Endothelial cell of hepatic sinusoid (primary cell): ENCODE data around the gene FNBP1.
"Not testable (repeated sequence)": the region's sequence is repeated elsewhere in the genome, so short reads cannot be mapped to it uniquely, and the experiment has no call there.

Experiments
- in situ Hi-C: cut with HindIII; loops from 2 replicates; pipeline ENCODE4 v1.10.0; 2017; ENCODE audit warnings: low sequenced_read_pairs

The FNBP1 gene

DNA sequence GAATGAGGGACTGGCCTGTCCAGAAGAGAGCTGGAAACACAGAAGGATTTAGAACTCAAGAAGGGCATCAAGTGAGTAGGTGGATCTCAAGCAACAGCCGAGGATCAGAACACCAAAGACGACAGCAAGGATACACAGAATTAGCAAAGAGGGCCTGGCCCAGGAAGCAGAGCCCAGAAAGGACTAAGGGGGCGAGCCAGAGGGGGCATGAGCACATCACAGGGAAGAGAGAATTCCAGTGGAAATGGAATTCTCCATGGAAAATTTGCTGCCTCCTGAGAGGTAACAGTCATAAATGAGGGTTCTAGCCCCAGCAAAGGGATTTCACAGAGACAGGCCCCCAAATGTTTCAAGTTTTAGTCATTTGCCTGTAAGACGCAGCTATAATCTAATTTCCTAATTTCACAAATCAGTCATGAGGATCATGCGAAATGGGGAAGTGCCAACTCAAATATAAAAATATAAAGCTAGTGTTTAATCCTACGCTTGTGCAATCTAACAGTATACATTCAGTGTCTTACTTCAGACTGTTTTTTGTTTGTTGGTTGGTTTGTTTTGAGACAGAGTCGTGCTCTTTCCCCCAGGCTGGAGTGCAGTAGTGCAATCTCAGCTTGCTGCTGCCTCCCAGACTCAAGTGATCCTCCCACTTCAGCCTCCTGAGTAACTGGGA, 46.7 kb downstream of the FNBP1 start:
- in situ Hi-C loops = no loop called here

DNA sequence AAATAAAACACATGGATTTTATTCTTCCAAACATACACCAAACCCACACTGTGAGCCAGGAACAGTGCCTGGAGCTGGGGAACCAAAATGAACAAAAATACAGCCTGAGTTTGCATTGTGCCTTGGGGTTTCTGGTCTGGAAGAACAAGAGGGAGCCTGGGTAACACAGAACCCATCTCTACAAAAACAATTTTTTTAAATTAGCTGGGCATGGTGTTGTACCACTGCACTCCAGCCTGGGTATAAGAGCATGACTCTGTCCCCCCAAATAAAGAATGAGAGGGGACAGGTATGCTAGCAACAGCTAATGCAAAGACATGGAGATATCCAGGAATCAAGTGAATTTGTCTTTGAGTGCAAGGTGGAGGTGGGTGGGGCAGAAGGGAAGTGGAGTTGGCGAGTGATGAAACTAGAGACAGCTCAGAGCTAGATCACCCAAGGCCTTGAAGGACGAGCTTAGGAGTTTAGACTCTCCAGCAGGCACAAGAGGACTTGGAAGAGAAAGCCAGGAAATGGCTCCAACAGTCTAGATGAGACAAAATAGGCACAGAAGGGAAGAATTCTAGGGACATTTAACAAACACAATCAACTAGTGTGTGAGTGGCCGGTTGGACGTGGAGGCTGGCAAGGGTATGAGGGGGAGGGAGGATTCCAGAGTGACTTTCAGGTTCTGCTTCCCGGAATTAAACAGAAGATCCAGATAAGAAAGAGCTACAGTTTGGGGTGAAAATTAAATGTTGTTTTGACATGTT, 47.4 kb downstream of the FNBP1 start:
- in situ Hi-C loops = no loop called here

DNA sequence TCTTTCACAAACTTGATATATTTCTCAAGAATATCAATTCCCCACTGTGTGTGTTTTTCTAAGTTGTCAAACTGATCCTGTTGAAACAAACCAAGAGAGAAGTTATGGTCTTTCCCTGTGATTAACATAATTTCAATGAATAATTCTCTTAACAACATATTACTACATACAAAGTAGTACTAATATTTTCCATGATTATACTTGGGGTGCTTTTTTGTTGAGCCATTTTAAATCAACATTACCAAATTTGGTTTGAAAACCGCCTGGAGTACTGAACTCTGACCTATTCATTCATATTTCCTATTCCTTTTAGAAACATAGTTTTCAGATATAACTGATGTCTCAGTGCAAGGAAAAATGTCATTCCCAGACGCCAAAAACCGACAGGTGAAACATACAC, 48.1 kb downstream of the FNBP1 start:
- in situ Hi-C loops = loop anchor here (5.0 kb wide), 1 partner anchor 57 kb away; the partner anchor contains the start of gene GPR107

DNA sequence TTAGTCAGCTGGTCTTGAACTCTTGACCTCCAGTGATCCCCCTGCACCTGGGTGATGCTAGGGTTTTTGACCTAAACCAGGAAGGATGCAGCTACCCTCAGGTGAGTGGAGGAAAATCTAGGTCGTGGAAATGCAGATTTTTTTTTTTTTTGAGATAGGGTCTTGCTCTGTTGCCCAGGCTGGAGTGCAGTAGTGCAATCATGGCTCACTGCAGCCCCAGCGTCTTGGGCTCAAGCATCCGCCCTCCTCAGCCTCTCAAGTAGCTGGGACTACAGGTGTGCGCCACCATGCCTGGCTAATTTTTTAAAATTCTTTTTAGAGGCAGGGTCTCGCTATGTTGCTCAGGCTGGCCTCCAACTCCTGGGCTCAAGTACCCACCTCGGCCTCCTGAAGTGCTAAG, 51.9 kb downstream of the FNBP1 start:
- in situ Hi-C loops = loop anchor here (5.0 kb wide), 1 partner anchor 61 kb away; the partner anchor contains the start of gene GPR107

DNA sequence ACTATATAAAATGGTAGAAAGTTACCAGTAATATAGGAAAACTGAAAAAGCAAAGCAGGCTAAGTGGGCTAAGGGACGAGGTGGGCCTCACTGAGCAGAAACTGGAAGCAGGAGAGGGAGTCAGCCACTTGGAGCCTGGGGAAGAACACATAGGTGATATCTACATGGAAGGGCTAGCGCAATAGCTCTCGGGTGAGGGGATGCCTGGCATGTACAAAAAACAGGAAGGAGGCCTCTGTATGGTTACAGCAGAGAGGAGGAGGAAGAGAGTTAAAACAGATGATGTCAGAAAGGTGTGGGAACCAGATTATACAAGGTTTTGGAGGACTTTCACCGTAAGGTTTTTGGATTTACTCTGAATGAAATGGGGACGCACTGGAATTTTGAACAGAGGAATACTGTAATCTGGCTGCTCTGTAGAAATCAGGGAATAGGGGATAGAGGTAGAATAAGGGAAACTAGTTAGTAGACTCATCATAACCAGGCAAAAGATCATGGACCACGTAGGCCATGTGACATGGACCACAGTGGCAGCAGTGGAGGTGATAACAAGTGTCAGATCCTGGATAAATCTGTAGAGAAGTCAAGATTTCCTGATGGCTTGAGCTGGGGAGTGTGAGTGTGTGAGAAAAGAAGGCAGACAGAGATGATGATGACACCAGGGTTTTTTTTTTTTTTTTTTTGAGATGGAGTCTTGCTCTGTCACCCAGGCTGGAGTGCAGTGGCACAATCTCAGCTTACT, 52.5 kb downstream of the FNBP1 start:
- in situ Hi-C loops = loop anchor here (5.0 kb wide), 1 partner anchor 62 kb away; the partner anchor contains the start of gene GPR107

DNA sequence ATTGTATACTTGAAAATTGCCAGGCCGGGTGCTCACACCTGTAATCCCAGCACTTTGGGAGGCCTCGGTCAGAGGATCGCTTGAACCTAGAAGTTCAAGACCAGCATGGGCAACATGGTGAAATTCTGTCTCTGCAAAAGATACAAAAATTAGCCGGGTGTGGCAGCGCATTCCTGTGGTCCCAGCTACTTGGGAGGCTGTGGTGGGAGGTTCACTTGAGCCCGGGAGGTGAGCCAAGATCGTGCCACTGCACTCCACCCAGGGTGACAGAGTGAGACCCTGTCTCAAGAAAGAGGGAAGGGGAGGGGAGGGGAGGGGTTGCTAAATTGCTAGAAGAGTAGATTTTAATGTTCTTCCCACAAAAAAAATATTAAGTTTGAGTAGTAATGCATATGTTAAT, 53.2 kb downstream of the FNBP1 start:
- in situ Hi-C loops = loop anchor here (5.0 kb wide), 1 partner anchor 63 kb away; the partner anchor contains the start of gene GPR107

DNA sequence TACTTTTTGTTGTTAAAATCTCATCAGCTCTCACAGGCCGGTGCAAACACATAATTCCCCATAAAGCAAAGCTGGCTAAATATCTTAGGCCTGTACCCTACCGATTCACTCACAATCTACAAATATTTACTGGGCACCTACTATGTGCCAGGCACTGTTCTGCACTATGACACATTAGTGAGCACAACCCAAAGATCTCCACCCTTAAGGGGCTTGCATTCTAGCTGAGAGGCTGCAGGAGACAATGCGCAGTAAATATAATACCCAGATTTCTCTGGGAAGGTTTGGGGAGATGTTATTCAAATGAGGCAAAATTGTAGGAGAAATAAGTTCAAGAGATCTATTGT, 53.7 kb downstream of the FNBP1 start:
- in situ Hi-C loops = no loop called here

DNA sequence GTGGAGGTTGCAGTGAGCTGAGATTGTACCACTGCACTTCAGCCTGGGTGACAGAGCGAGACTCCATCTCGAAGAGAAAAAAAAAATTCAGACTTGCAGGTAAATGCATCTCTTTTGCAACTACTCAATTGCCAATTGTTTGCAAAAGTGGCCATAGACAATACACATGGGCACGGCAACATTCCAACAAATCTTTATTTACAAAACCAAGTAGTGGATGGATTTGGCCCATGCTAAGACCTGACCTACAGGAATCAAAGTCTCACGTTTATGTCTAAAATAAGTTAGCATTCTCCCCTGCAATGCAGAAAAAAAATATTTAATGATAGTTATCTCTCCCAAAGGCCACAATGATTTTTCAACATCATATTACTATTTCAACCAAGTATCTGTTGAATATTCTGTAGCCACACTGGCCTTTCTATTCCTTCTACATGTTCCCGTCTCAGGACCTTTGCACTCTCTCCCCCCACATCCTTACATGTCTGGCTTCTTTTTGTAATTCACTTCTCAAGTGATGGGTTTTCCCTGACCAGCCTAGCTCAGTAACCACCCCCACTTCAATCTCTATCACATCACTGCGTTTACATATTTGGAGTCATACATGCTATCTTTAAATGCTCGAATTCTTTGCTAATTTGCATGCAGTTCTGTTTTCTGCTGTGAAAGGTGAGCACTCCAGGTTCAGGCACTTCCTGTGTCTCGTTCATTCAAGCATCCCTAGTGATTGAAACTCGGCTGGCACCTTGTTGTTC, 54.2 kb downstream of the FNBP1 start:
- in situ Hi-C loops = no loop called here

DNA sequence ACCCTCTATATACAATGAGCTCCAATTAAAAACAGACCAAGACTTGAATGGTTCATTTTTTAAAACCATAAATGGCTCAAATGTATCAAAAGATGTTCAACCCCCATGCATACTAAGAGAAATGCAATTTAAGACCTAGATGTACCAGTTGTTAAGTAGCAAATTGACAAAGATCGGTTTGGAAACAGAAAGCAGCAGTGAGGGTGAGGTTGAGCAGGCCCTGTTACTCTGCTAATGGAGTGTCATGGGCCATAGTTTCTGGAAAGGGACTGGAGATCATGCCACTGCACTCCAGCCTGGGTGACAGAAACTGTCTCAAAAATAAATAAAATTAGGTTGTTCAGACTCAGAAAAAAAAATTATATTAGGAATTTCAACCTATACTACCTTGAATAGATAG, 55.0 kb downstream of the FNBP1 start:
- in situ Hi-C loops = no loop called here

DNA sequence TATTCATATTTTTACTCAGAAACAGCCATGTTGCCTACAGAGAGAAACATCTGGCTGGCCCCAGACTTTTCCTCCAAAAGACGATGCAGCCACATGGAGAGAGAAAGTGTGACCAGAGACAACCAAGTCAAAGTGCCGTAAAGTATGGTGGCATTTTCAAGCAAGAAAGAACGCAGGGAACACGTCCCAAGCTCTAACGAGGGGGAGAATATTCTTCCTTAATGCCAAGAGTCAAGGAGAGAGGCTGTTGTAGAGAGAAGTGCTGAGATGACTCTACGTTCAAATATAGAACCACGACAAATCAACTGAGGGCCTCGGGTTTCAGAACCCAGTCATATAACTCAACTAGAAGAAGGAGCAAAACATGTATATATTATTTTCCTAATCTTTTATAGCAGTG, 55.9 kb downstream of the FNBP1 start:
- in situ Hi-C loops = no loop called here

DNA sequence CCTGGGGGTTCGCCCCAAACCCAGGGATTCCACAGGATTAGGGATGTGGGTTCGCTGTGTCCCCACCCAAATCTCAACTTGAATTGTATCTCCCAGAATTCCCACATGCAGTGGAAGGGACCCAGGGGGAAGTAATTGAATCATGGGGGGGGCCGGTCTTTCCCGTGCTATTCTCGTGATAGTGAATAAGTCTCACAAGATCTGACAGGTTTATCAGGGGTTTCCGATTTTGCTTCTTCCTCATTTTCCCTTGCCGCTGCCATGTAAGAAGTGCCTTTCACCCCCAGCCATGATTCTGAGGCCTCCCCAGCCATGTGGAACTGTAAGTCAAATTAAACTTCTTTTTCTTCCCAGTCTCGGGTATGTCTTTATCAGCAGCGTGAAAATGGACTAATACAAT, 58.4 kb downstream of the FNBP1 start:
- in situ Hi-C loops = not testable (repeated sequence)

DNA sequence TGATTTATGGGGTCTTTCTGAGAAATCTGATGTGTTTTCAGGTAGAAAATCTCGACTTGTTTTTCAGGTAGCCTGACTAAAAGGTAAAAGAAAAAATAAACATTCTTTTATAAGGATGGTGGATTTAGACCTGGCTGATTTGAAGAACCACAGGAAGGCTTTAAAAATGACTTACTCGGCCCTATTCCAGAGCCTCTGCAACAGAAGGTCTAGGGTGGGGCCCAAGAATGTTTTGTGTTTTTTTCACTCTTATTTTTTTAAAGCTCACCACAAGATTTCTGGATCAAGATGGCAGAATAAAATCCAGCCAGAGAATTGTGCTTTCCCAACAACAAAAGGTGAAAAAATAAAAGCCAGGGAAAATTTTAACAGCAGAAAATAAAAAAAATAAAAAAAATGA, 59.1 kb downstream of the FNBP1 start:
- in situ Hi-C loops = no loop called here

DNA sequence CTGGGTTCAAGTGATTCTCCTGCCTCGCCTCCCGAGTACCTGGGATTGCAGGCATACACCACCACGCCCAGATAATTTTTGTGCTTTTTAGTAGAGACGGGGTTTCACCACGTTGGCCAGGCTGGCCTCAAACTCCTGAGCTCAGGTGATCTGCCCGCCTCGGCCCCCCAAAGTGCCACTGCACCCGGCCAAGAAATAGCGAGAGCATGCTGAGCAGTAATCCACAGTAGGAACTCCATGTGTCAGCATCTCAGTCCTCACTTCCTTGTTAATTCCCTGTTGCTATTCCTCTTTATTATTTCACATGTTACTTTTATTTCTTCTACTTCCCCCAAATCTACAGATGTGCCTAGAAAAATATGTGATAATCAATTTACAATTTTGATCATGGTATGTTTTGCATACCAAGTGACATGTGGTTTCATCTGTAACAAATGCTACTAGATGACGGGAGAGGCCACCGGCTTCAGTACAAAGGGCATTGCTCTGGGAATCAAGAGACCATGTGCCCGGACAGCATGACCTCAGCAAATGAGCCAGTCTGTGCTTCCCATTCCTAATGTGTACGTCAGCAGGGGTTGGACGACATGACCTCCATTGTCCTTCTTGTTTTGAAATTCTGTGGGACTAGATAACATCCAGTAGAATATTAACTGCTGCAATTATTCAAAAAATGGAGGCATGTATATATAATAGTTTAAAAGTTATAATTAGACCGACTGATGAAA, 61.6 kb downstream of the FNBP1 start:
- in situ Hi-C loops = no loop called here

DNA sequence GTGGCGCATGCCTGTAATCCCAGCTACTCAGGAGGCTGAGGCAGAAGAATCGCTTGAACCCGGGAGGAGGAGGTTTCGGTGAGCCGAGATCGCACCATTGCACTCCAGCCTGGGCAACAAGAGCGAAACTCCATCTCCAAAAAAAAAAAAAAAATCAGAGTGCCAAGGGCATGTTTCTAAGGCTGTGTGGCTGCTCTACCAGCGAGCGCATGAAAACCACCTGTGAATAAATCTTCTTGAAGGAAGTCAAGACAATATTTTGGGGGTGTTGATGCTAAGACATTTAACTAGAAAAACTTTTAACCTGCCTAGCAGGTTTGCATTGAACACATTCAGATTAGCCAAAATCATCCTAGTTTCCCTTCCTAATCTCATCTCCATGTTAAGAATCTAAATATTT, 62.8 kb downstream of the FNBP1 start:
- in situ Hi-C loops = not testable (repeated sequence)

DNA sequence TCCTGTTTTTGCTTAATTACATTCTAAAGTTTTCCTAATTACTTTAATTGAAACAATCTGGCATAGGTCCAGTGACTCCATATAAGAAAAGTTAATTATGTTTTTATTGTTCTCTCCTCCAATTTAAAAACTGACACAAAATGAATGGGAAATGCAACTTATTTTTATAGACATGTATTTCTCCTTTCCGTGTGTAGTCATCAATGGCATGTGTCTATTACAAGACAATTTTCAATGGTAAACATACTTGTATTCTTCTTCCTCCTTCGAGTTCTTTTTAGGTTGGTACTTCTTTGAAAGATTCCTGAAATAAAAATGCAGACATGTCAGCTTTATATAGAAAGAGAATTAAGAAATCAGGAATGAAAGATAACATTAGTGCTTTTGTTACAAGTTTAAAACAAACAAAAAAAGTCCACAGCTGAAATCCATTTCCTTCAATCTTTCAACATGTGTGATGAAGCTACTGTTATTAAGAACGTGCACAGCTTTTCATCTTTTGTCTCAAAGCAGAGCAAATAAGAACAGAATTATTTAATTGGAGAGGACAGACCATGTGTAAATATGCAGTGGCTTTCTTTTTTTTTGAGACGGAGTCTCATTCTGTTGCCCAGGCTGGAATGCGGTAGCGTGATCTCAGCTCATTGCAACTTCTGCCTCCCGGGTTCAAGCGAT, 63.8 kb downstream of the FNBP1 start:
- in situ Hi-C loops = loop anchor here (10.0 kb wide), 1 partner anchor 54 kb away; no protein-coding TSS in a partner anchor

DNA sequence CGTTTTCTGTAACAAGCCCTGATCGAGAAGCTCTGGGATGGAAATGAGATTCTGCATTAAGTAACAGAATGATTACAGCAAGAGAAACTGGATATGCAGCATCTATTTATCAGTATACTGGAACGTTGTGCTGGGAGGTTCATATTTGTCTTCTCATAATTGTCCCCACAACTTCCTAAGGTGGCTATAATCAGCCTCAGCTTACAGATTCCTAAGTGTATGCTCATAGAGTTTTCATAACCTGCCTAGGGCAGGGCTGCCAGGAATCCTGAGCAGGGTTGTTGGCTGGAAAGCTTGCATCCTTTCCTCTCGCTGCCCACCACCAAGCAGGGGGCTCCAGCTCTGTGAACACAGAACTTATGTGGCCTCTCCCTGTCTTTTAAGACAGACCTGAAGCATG, 70.2 kb downstream of the FNBP1 start:
- in situ Hi-C loops = loop anchor here (10.0 kb wide), 1 partner anchor 48 kb away; no protein-coding TSS in a partner anchor

DNA sequence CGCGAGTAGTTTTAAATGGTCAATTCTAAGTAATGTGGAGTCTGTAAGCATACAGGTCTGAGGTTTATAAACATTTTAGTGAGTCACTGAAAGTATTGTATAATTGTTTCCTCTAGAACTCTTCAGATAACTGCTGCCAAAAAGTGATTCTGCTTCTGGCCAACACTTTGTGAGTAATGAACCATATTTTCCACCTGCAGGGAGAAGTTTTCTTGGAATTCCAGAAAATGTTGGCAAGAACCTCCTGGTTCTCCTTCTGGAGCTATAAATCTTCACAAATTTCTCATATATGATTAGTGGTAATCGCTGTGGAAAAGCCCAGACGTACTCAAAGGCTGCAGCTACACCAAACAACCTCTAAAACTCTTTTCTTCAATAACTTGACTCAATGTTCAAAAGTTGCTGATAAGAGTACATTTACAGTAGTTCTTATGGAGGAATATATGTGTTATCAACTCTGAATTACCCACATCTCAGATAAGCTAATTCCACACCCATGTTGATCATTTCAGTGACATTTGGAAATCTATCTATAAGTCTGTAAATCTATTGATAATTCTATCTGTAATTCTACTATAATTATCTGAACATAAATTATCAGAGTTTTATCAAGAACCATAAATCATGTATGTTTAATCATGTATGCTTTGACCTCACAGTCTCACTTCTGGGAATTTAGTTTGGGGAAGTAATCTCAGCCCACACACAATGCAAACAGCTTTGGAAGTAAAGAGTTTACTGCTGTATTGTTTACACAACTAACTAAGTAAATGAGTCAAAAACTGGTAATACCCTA, 74.1 kb downstream of the FNBP1 start:
- in situ Hi-C loops = no loop called here

DNA sequence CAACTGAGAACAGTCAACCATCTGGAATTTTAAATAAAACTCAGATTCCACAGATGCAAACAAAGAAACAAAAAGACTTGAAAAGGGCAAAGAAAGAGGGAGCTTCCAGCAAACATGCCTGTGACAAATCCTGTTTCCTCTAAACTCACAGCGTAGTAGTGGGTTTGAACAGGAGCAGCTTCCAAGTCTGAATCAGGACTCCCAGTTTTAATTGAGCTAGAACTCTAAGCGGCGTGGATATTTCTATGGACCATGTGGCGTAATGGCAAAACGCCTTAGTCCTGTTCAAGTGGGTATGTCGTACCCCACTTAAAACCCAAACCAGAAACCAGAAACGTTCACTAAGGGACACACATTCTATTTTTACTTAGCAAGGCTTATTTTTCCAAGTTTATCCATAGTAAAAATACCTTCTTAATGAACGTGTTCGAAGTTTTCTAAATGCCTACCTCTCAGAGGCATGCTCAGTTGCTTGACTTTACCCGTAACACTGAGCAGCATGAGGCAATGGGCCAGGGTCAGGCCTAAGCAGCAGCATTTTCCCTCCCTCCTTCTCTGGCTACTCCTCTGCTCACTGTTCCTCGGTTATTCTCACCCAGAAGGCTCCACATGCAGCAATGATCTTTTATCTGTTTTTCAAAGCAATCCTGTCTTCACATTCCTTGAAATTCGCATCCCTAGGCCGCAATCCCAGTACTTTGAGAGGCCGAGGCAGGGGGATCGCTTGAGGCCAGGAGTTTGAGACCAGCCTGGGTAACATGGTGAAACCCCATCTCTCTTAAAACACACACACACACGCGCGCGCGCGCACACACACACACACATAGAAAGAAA, 77.9 kb downstream of the FNBP1 start:
- in situ Hi-C loops = no loop called here
